CD4-positive, CD25-positive, alpha-beta regulatory T cell (primary cell): ENCODE data around the gene ZNF766. TPM values are rescaled to one million over a fixed set of nuclear protein-coding genes. Genes with fewer than 3 reads are reported as not detected.
A peak's percentile ranks its signal among the peaks of the same experiment; 100 is the strongest.
"Not testable (repeated sequence)": the region's sequence is repeated elsewhere in the genome, so short reads cannot be mapped to it uniquely, and the experiment has no call there.

Experiments
- ATAC-seq, 2 donors: fragments of 150-1000 bp; cut with Tn5 transposase; one replicate each; pipeline ENCODE4 v1.10.0; 2021; ENCODE audit warnings: low read depth in 2 of 2, moderate number of reproducible peaks in 2 of 2, moderate library complexity in 1 of 2
- DNase-seq, 3 donors: peaks; one replicate each; pipeline versions ENCODE4 v3.0.0 to v3.0.0-alpha.2; 2012 to 2022; ENCODE audit warnings: mixed read lengths in 1 of 3
- H3K27ac ChIP-seq: one replicate; pipeline ENCODE4 v1.7.0; 2013; ENCODE audit warnings: mild to moderate bottlenecking, low read length; ENCODE audit not compliant: insufficient read depth, poor library complexity, severe bottlenecking
- H3K27me3 ChIP-seq: one replicate; pipeline ENCODE4 v1.7.0; 2013; ENCODE audit warnings: low read length; ENCODE audit not compliant: control insufficient read depth, insufficient read depth
- H3K36me3 ChIP-seq: one replicate; pipeline ENCODE4 v1.7.0; 2013; ENCODE audit warnings: mild to moderate bottlenecking, low read length, moderate library complexity; ENCODE audit not compliant: control insufficient read depth, insufficient read depth
- H3K4me1 ChIP-seq: 2 replicates; pipeline ENCODE4 v1.7.0; 2013; ENCODE audit warnings: mild to moderate bottlenecking, low read length; ENCODE audit not compliant: insufficient read depth, control insufficient read depth, poor library complexity, severe bottlenecking
- H3K4me3 ChIP-seq: one replicate; pipeline ENCODE4 v1.7.0; 2013; ENCODE audit warnings: low read depth, mild to moderate bottlenecking, low read length, moderate library complexity
- H3K9me3 ChIP-seq, 2 experiments: 1 replicate in 1 of 2; 2 replicates in 1 of 2; pipeline ENCODE4 v1.7.0; 2013; ENCODE audit warnings: low read length in 2 of 2, mild to moderate bottlenecking in 1 of 2, moderate library complexity in 1 of 2; ENCODE audit not compliant: control insufficient read depth in 2 of 2
- H3K27ac Mint-ChIP-seq, 3 donors: one replicate each; pipeline ENCODE4 v1.8.0; 2020 to 2022; ENCODE audit warnings: mild to moderate bottlenecking in 3 of 3, mixed read lengths in 3 of 3, moderate library complexity in 2 of 3
- H3K27me3 Mint-ChIP-seq: one replicate; pipeline ENCODE4 v1.8.0; 2022; ENCODE audit warnings: mild to moderate bottlenecking, mixed read lengths
- H3K36me3 Mint-ChIP-seq: one replicate; pipeline ENCODE4 v1.8.0; 2020; ENCODE audit warnings: mixed read lengths
- H3K4me1 Mint-ChIP-seq, 4 donors: one replicate each; pipeline ENCODE4 v1.8.0; 2020 to 2022; ENCODE audit warnings: mixed read lengths in 4 of 4, mild to moderate bottlenecking in 1 of 4
- H3K4me3 Mint-ChIP-seq, 4 donors: one replicate each; pipeline ENCODE4 v1.8.0; 2020 to 2022; ENCODE audit warnings: mild to moderate bottlenecking in 4 of 4, mixed read lengths in 4 of 4, moderate library complexity in 3 of 4
- H3K9me3 Mint-ChIP-seq, 7 donors: one replicate each; pipeline ENCODE4 v1.8.0; 2020 to 2022; ENCODE audit warnings: mixed read lengths in 7 of 7, mild to moderate bottlenecking in 3 of 7, moderate library complexity in 2 of 7
- polyA plus RNA-seq, 4 donors: library from polyadenylated mRNA; unstranded; fragments of 300-500 nt; fragmentation: Illumina TruSeq; gene quantifications; one replicate each; pipeline ENCODE4 v1.2.3, GENCODE V29; 2021
- total RNA-seq: library from RNA; stranded (reverse); gene quantifications from one replicate; pipeline ENCODE4 v1.2.3, GENCODE V29; 2022

ZNF766 gene
- total and polyA plus RNA-seq, 5 donors from 2014 or later: 31.9 to 62.4 (median 57.8) TPM

DNA sequence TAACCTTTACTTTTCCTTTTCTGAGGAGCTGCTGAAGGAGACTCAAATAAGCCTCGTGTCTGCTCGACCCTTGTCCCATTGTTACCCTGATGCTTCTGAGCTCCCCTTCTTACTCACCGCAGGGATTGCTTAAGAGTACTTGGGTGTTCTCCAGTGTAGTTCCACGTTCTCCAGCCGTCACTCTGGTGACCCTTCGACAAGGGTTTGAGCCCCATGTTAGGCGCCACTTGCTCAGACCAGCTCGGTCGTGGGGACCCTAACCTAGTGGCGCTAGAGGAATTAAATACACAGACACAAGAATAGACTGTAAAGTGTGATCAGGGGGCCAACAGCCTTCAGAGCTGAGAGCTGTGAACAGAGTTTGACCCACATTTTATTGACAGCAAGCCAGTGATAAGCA lies 37.9 kb downstream of the ZNF766 start:
- Histone ChIP-seq H3K4me3 (no peak overlapping the region), H3K4me1 (no peaks in the 10 kb centered on the region), H3K27me3 (no peaks in the 10 kb centered on the region), H3K36me3 (peaks cover 77% of the 10 kb centered on the region), H3K27ac (no peak overlapping the region), H3K9me3 (peaks cover 74 to 97% of the 10 kb centered on the region in 2 experiments)
- no peaks in the 10 kb centered on the region for H3K27me3 Mint-ChIP-seq
- peak in 1 of 3 donors; percentile 34 for DNase-seq
- H3K27ac Mint-ChIP-seq: no peak overlapping the region
- no peak for ATAC-seq
- peaks cover 1 to 79% (median 39%) of the 10 kb centered on the region in 7 donors for H3K9me3 Mint-ChIP-seq
- H3K4me1 Mint-ChIP-seq: no peaks in the 10 kb centered on the region
- H3K4me3 Mint-ChIP-seq: peak overlapping the region in 1 of 4 donors; percentile 37
- peaks cover 71% of the 10 kb centered on the region for H3K36me3 Mint-ChIP-seq

DNA sequence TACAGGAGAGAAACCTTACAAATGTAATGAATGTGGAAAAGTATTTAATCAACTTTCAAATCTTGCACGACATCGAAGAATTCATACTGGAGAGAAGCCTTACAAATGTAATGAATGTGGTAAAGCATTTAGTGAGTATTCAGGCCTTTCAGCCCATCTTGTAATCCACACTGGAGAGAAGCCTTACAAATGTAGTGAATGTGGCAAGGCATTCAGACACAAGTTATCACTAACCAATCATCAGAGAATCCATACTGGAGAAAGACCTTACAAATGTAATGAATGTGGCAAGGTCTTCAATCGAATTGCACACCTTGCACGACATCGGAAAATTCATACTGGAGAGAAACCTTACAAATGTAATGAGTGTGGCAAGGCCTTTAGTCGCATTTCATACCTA lies 53.0 kb downstream of the ZNF766 start:
- peaks cover 88 to 99% of the 10 kb centered on the region in 2 experiments for H3K9me3 ChIP-seq
- peaks cover 56% of the 10 kb centered on the region for H3K36me3 ChIP-seq
- H3K4me3 Mint-ChIP-seq: no peak overlapping the region
- H3K4me1 Mint-ChIP-seq: no peaks in the 10 kb centered on the region
- H3K27me3 ChIP-seq: no peaks in the 10 kb centered on the region
- H3K27ac Mint-ChIP-seq: no peak overlapping the region
- peak overlapping the region; percentile 21 for H3K4me3 ChIP-seq
- no peak overlapping the region for H3K27ac ChIP-seq
- H3K36me3 Mint-ChIP-seq: peaks cover 42% of the 10 kb centered on the region
- DNase-seq (no peak), ATAC-seq (no peak)
- peaks cover 0 to 93% (median 51%) of the 10 kb centered on the region in 7 donors for H3K9me3 Mint-ChIP-seq
- no peaks in the 10 kb centered on the region for H3K4me1 ChIP-seq
- H3K27me3 Mint-ChIP-seq: no peaks in the 10 kb centered on the region

DNA sequence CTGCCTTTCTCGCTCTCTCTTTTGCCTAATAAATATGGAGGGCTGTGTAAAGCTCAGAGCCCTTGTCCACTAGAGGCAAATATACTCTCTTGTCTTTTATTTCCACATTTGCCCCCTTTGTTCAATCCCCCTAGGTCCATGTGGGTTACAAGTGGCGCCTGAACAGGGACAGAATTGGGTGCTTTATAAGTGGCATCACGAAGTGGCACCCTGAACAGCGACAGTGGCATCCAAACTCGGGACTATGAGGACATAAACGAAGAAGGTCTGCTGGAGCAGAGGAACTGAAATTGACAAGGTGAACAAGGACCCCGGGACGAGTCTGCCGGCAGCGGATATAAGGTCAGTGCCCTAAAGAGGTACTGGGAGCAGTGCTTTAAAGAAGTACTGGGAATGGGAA lies 62.4 kb downstream of the ZNF766 start:
- Histone ChIP-seq H3K27me3 (no peaks in the 10 kb centered on the region), H3K4me3 (no peak overlapping the region), H3K36me3 (no peaks in the 10 kb centered on the region), H3K9me3 (peaks cover 54 to 81% of the 10 kb centered on the region in 2 experiments), H3K27ac (no peak overlapping the region), H3K4me1 (peaks cover 6% of the 10 kb centered on the region)
- no peak for ATAC-seq
- Mint-ChIP-seq H3K36me3 (no peaks in the 10 kb centered on the region), H3K27me3 (no peaks in the 10 kb centered on the region), H3K27ac (no peak overlapping the region), H3K4me3 (no peak overlapping the region), H3K4me1 (peaks cover 0 to 10% (median 5%) of the 10 kb centered on the region in 4 donors), H3K9me3 (peaks cover 0 to 69% (median 22%) of the 10 kb centered on the region in 7 donors)
- peak in 1 of 3 donors; percentile 23 for DNase-seq

DNA sequence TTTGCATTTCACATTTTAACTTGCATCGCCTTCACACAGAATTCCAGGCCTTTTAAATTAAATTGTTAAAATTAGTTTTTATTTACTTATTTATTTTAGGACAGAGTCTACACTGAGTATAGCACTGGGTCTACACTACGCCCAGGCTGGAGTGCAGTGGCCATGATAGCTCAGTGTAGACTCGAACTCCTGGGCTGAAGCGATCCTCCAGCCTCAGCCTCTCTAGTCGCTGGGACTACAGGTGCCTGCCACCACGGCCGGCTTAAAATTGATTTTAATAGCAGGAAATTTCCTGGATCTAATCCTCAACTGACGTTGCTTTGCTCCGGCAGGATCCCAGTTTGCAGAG lies 66.4 kb downstream of the ZNF766 start:
- Mint-ChIP-seq H3K27me3 (no peaks in the 10 kb centered on the region), H3K27ac (peak overlapping the region; percentile 97 to 98 (median 97)), H3K36me3 (peaks cover 12% of the 10 kb centered on the region), H3K4me3 (peak overlapping the region; percentile 91 to 99 (median 96)), H3K4me1 (peaks cover 0 to 16% (median 11%) of the 10 kb centered on the region in 4 donors), H3K9me3 (peaks cover 0 to 43% (median 13%) of the 10 kb centered on the region in 7 donors)
- no peaks in the 10 kb centered on the region for H3K36me3 ChIP-seq
- H3K9me3 ChIP-seq: peaks cover 34 to 41% of the 10 kb centered on the region in 2 experiments
- peak overlapping the region; percentile 61 for H3K4me3 ChIP-seq
- peak overlapping the region; percentile 69 for H3K27ac ChIP-seq
- DNase-seq (no peak), ATAC-seq (peak in 1 of 2 donors; percentile 26)
- H3K27me3 ChIP-seq: no peaks in the 10 kb centered on the region
- peaks cover 10% of the 10 kb centered on the region for H3K4me1 ChIP-seq

DNA sequence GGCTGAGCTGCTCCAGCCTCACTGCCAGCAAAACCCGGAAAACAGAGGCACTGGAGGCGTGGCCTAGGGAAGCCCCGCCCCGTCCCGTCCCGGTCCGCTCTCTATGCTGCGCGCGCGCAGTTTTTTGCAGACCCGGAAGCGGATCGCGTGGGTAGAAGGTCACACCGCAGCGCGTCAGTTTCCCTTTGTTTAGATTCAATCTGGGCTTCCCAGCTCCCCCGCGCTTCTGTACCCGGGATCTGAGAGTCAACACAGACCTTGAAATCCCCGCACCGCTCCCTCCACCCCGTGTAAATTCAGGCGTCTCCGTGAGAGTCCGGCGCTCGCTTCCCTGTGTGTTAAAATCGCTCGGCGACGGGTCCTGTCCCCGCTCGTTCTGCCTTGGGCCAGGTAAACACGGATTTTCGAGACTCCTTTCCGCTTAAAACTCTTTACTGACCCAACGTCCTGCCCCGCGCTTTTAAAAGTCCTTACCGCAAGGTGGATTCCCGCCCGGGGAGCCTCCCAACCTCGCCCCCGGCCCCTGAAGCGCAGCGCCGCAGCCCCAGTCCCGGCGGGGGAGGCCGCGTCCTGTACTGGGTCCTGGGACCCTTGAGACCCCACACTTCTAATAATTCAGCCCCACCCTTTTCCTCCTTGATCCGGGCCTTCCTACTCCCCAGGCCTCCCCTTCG lies 66.9 kb downstream of the ZNF766 start, which contains the start of gene ZNF610:
ZNF610 (plus strand) TSS at position 127 of the 674 bp plus-strand sequence. CDS start 12,930 bp downstream, outside the sequence.
- Mint-ChIP-seq H3K4me3 (peak within 1 kb of the TSS; percentile 91 to 99 (median 96)), H3K9me3 (peaks cover 0 to 37% (median 10%) of the 10 kb centered on the region in 7 donors), H3K36me3 (peaks cover 12% of the 10 kb centered on the region), H3K4me1 (peaks cover 0 to 16% (median 11%) of the 10 kb centered on the region in 4 donors), H3K27ac (peak within 1 kb of the TSS; percentile 97 to 99 (median 98)), H3K27me3 (no peaks in the 10 kb centered on the region)
- peak within 1 kb of the TSS; percentile 61 for H3K4me3 ChIP-seq
- H3K36me3 ChIP-seq: no peaks in the 10 kb centered on the region
- peak; percentile 68 to 91 (median 83) for DNase-seq
- no peaks in the 10 kb centered on the region for H3K27me3 ChIP-seq
- H3K27ac ChIP-seq: peak within 1 kb of the TSS; percentile 69
- ATAC-seq: peak; percentile 91
- peaks cover 10% of the 10 kb centered on the region for H3K4me1 ChIP-seq
- H3K9me3 ChIP-seq: peaks cover 28 to 36% of the 10 kb centered on the region in 2 experiments

DNA sequence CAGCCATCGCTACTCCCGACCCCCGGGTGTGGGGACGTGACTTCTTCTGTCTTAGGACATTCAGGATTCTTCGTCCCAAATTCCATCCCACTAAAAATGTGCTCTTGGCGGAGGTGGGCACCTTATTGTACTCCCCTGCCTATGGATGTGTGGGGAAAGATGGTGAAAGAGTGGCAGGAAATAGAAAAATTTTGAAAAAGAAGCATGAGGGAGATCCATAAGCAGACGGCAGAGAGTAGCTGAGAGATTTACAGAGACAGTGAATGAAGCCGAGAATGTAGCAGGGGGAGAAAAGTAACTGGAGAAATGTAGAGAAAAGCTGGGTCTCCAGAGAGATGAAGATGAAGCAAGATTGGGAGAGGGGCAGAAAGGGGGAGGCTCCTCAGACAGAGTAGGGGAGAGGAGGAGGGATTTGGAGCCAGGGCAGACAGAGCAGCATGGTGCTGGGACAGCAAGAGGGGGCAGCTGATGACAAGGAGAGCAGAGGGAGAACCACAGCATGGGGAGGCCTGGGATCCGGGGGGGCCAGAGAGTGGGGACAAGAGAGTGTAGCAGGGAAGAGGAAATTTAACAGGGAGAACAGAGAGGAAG lies 67.5 kb downstream of the ZNF766 start:
- ATAC-seq (no peak), DNase-seq (peak in 1 of 3 donors; percentile 11)
- Mint-ChIP-seq H3K9me3 (peaks cover 0 to 32% (median 7%) of the 10 kb centered on the region in 7 donors), H3K4me1 (peaks cover 0 to 16% (median 11%) of the 10 kb centered on the region in 4 donors), H3K27me3 (no peaks in the 10 kb centered on the region), H3K4me3 (peak overlapping the region; percentile 91 to 99 (median 96)), H3K27ac (peak overlapping the region; percentile 97 to 99 (median 98)), H3K36me3 (peaks cover 12% of the 10 kb centered on the region)
- Histone ChIP-seq H3K27me3 (no peaks in the 10 kb centered on the region), H3K27ac (peak overlapping the region; percentile 69), H3K4me3 (peak overlapping the region; percentile 61), H3K4me1 (peaks cover 10% of the 10 kb centered on the region), H3K9me3 (peaks cover 22 to 30% of the 10 kb centered on the region in 2 experiments), H3K36me3 (no peaks in the 10 kb centered on the region)

DNA sequence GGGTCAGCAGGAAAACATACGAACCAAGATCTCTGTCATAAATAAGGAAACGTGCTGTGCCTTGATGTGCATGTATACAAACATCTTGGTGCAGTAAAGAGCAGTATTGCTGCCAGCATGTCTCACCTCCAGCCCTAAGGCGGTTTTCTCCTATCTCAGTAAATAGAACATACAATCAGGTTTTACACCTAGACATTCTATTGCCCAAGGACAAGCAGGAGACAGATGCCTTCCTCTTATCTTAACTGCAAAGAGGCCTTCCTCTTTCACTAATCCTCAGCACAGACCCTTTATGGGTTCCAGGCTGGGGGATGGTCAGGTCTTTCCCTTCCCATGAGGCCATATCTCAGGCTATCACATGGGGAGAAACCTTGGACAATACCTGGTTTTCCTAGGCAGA lies 69.6 kb downstream of the ZNF766 start:
- H3K27me3 Mint-ChIP-seq, H3K36me3 ChIP-seq, H3K27ac ChIP-seq, H3K4me1 ChIP-seq, H3K4me3 ChIP-seq, ATAC-seq, H3K9me3 ChIP-seq, H3K27ac Mint-ChIP-seq, DNase-seq, H3K27me3 ChIP-seq: not testable (repeated sequence)
- peaks cover 4 to 20% (median 11%) of the 10 kb centered on the region in 4 donors for H3K4me1 Mint-ChIP-seq
- H3K9me3 Mint-ChIP-seq: peaks cover 0 to 17% (median 0%) of the 10 kb centered on the region in 7 donors
- H3K36me3 Mint-ChIP-seq: peaks cover 12% of the 10 kb centered on the region
- peak overlapping the region in 2 of 4 donors; percentile 17 to 52 for H3K4me3 Mint-ChIP-seq
